Cardiac fibroblast (primary cell): ENCODE measurements around the gene PPP2R2C.

ENCODE experiments used
- DNase-seq, 2 donors: peaks; one replicate each; pipeline versions ENCODE4 v3.0.0 to v3.0.0-alpha.2; 2010; ENCODE audit warnings: low read depth in 2 of 2
- H3K4me3 ChIP-seq, 2 donors: replicated peaks in 1 of 2; 1 replicate in 1 of 2; 2 replicates in 1 of 2; pipeline ENCODE4 v1.5.1; 2011; ENCODE audit warnings: low read depth in 2 of 2, low read length in 2 of 2, mild to moderate bottlenecking in 2 of 2, moderate library complexity in 1 of 2
- CTCF ChIP-seq: IDR thresholded peaks from one replicate; pipeline ENCODE4 v1.5.1; 2011; ENCODE audit warnings: low read depth, mild to moderate bottlenecking, low read length, inconsistent platforms

PPP2R2C gene

GRCh38 chr4:6474705-6475457 is 2.5 kb upstream of the PPP2R2C start:
- no peak for TF ChIP-seq CTCF
- no peak overlapping the region for H3K4me3 ChIP-seq
- DNase-seq, result no peak

GRCh38 chr4:6474053-6474568 is 1.7 kb upstream of the PPP2R2C start:
- DNase-seq, result peak in 1 of 2 donors; percentile 19
- no peak overlapping the region for H3K4me3 ChIP-seq

GRCh38 chr4:6473264-6474052 is 1.0 kb upstream of the PPP2R2C start:
- no peak for TF ChIP-seq CTCF
- DNase-seq, result no peak
- no peak overlapping the region for H3K4me3 ChIP-seq

More at GRCh38 chr4:6474053-6474568, 1.7 kb upstream of the PPP2R2C start:
- peak; percentile 28 for TF ChIP-seq CTCF

GRCh38 chr4:6472008-6472386 is 417 bp downstream of the PPP2R2C start:
- no peak overlapping the region for H3K4me3 ChIP-seq
- no peak for DNase-seq
- TF ChIP-seq CTCF, result no peak

- TF ChIP-seq CTCF, result no peak
- H3K4me3 ChIP-seq, result peak overlapping the region in 1 of 2 donors; percentile 39
- peak in 1 of 2 donors; percentile 11 for DNase-seq
Observed at GRCh38 chr4:6471307-6472007, 957 bp downstream of the PPP2R2C start.

GRCh38 chr4:6470502-6471306 is 1.7 kb downstream of the PPP2R2C start:
- no peak for TF ChIP-seq CTCF
- DNase-seq, result peak; percentile 41 to 43
- H3K4me3 ChIP-seq, result peak overlapping the region; percentile 26 to 39
